GM12865 (cell line): ENCODE data around the gene IGFL3.

Source experiments
- DNase-seq: peaks from one replicate; pipeline ENCODE4 v3.0.0; 2010; ENCODE audit warnings: low read depth
- H3K4me3 ChIP-seq: 2 replicates; pipeline ENCODE4 v1.5.1; 2011; ENCODE audit warnings: mild to moderate bottlenecking, low read depth, low read length, control low read depth
- CTCF ChIP-seq: IDR thresholded peaks from 2 replicates; pipeline ENCODE4 v1.5.1; 2011; ENCODE audit warnings: low read length, control low read depth, low read depth, inconsistent platforms; ENCODE audit not compliant: insufficient read depth; ENCODE audit errors: missing control alignments

IGFL3 gene

DNA sequence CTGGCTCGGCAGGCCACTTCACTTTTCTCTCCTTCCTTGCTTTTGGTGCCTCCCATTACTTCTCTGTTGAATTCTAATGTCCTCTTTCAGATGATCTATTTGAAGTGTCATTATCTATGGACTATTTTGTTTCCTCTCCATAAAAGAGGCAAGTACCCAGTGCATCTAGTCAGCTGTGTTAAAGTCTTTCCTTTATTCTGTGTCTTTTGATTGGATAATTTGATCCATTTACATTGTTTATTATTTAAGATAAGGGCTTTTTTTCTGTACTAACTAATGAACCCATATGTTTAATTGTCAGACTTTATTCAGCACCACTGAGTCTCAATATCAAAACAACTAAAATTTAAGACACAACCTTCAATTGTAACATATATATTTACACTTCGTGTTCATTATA, 36.4 kb downstream of the IGFL3 start:
- no peak for TF ChIP-seq CTCF
- no peak for DNase-seq
- no peak overlapping the region for H3K4me3 ChIP-seq

GRCh38 chr19:46085888-46086287, 38.6 kb downstream of the IGFL3 start:
- DNase-seq, result no peak
- TF ChIP-seq CTCF, result no peak
- H3K4me3 ChIP-seq, result no peak overlapping the region

- DNase-seq, result no peak
- TF ChIP-seq CTCF, result no peak
- H3K4me3 ChIP-seq, result no peak overlapping the region
Measured at GRCh38 chr19:46082728-46083050, 41.8 kb downstream of the IGFL3 start.

DNA sequence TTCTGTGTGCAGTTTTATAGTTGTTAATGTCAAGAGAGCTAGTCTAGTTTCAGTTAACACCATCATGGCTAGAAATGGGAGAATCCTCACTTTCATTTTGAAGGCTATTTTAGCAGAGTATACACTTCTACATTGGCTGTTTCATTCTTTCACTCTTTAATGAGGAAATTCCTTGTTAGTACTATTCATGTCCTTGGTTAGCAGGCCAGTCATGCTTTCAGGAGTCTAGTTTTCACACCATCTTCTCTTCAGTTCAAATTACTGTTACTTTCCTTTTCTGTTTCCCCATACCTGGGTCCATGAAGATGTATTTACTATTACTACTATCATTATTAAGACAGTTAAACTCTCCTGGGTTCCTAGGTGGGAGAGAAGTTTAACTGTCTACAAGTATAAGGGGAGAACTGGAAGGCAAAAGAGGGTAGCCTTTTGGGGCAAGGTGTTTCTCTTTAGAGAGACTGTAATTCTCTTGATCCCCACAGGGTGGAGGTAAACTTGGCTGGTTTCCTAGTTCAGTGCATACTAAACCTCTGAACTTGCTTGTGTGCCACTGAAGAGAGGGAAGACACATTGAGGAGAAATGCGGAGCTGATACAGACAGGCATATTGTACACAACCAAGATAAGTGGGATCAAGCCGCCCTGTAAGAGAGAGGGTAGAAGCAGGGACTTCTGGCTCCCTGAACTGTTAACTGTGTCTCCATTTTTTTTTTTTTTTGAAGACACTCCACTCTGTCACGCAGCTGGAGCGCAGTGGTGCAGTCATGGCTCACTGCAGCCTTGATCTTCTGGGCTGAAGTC, 42.4 kb downstream of the IGFL3 start:
- H3K4me3 ChIP-seq, result no peak overlapping the region
- TF ChIP-seq CTCF, result peak; percentile 52
- peak; percentile 40 for DNase-seq

- no peak for TF ChIP-seq CTCF
- no peak overlapping the region for H3K4me3 ChIP-seq
- no peak for DNase-seq
Measured at GRCh38 chr19:46080561-46080960, 43.9 kb downstream of the IGFL3 start.

DNA sequence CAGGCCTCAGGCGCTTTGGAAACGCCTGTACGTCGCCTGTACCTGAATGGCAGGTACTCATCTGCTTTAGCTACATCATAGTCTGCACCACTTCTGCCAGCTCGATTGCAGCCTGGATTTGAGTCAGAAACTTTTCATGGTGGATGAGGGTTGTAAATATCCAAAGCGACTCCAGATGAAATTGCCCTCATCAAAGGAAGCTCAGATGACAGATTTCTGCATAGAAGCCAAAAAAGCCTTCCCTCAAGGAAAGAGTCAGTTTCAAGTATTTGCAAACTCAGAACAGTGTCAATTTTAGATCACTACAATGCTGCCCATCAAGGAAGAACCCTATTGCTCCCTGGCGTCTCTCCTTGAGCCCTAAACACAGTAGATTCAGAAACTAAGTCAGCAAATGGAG, 44.9 kb downstream of the IGFL3 start:
- no peak overlapping the region for H3K4me3 ChIP-seq
- DNase-seq, result no peak

More for the DNA sequence above, 44.9 kb downstream of the IGFL3 start:
- TF ChIP-seq CTCF, result no peak
